ENCODE measurements around the gene ADGRD2. TPM values are rescaled to one million over a fixed set of nuclear protein-coding genes. Genes with fewer than 3 reads are reported as not detected.

The ADGRD2 gene
- total RNA-seq, 1 experiment from 2014 or later: not detected

GRCh38 chr9:124458441-124458840, 8.2 kb downstream of the ADGRD2 start:
- intact Hi-C loops (cut with micrococcal nuclease; ENCODE audit: unreplicated experiment): no loop called here
- ChIA-PET CTCF (interaction anchor here (0.7 kb wide), 1 partner anchor 148 kb away, joined by 3 read pairs; no protein-coding TSS in a partner anchor), POLR2A (no interaction called here)
- peaks cover 6% of the 10 kb centered on the region for H3K27me3 Mint-ChIP-seq (ENCODE audit: insufficient read depth, unreplicated experiment)
- no peak overlapping the region for H3K27ac Mint-ChIP-seq (ENCODE audit: unreplicated experiment)
- TF ChIP-seq CTCF (IDR thresholded peaks at IDR 0.05; ENCODE audit: insufficient read depth in 1 of 2, low read depth in 1 of 2, low read length in 1 of 2, severe bottlenecking in 1 of 2, unreplicated experiment in 1 of 2): no peak
- H3K36me3 ChIP-seq (ENCODE audit: control insufficient read depth, insufficient read depth, low read length): no peaks in the 10 kb centered on the region
- H3K4me3 Mint-ChIP-seq (ENCODE audit: unreplicated experiment): no peak overlapping the region
- no peaks in the 10 kb centered on the region for H3K4me1 ChIP-seq
- H3K9me3 ChIP-seq: no peaks in the 10 kb centered on the region
- no peak overlapping the region for H3K4me3 ChIP-seq (ENCODE audit: low read depth, low read length)
- H3K4me1 Mint-ChIP-seq (ENCODE audit: low read depth, unreplicated experiment): no peaks in the 10 kb centered on the region
- no peaks in the 10 kb centered on the region for H3K36me3 Mint-ChIP-seq (ENCODE audit: insufficient read depth, unreplicated experiment)
- DNase-seq: no peak
- no peaks in the 10 kb centered on the region for H3K9me3 Mint-ChIP-seq (ENCODE audit: unreplicated experiment)
- BruUV-seq (replicated peaks): no TSS peak
- no peaks in the 10 kb centered on the region for H3K27me3 ChIP-seq (replicated peaks; ENCODE audit: control insufficient read depth, insufficient read depth, low read length)

GRCh38 chr9:124462739-124463138, 12.5 kb downstream of the ADGRD2 start:
- no TSS peak for BruUV-seq (replicated peaks)
- Histone ChIP-seq H3K9me3 (no peaks in the 10 kb centered on the region), H3K4me1 (no peaks in the 10 kb centered on the region), H3K27me3 (replicated peaks; ENCODE audit: control insufficient read depth, insufficient read depth, low read length) (no peaks in the 10 kb centered on the region), H3K36me3 (ENCODE audit: control insufficient read depth, insufficient read depth, low read length) (no peaks in the 10 kb centered on the region), H3K4me3 (ENCODE audit: low read depth, low read length) (no peak overlapping the region)
- CTCF ChIA-PET: no interaction called here
- Mint-ChIP-seq H3K36me3 (ENCODE audit: insufficient read depth, unreplicated experiment) (no peaks in the 10 kb centered on the region), H3K4me1 (ENCODE audit: low read depth, unreplicated experiment) (no peaks in the 10 kb centered on the region), H3K9me3 (ENCODE audit: unreplicated experiment) (no peaks in the 10 kb centered on the region), H3K4me3 (ENCODE audit: unreplicated experiment) (no peak overlapping the region), H3K27ac (ENCODE audit: unreplicated experiment) (no peak overlapping the region), H3K27me3 (ENCODE audit: insufficient read depth, unreplicated experiment) (peaks cover 6% of the 10 kb centered on the region)
- intact Hi-C loops (cut with micrococcal nuclease; ENCODE audit: unreplicated experiment): no loop called here
- POLR2A ChIA-PET: no interaction called here
- no peak for DNase-seq
- no peak for TF ChIP-seq CTCF (IDR thresholded peaks at IDR 0.05; ENCODE audit: insufficient read depth in 1 of 2, low read depth in 1 of 2, low read length in 1 of 2, severe bottlenecking in 1 of 2, unreplicated experiment in 1 of 2)

- no TSS peak for BruUV-seq (replicated peaks)
- POLR2A ChIA-PET: no interaction called here
- CTCF ChIA-PET: no interaction called here
Measured at GRCh38 chr9:124465736-124466135, 15.5 kb downstream of the ADGRD2 start.

More at GRCh38 chr9:124465736-124466135, 15.5 kb downstream of the ADGRD2 start:
- peaks cover 6% of the 10 kb centered on the region for H3K27me3 Mint-ChIP-seq (ENCODE audit: insufficient read depth, unreplicated experiment)
- no peak for DNase-seq
- no peak overlapping the region for H3K4me3 ChIP-seq (ENCODE audit: low read depth, low read length)
- intact Hi-C loops (cut with micrococcal nuclease; ENCODE audit: unreplicated experiment): no loop called here
- H3K27ac Mint-ChIP-seq (ENCODE audit: unreplicated experiment): no peak overlapping the region
- no peaks in the 10 kb centered on the region for H3K27me3 ChIP-seq (replicated peaks; ENCODE audit: control insufficient read depth, insufficient read depth, low read length)
- TF ChIP-seq CTCF (IDR thresholded peaks at IDR 0.05; ENCODE audit: insufficient read depth in 1 of 2, low read depth in 1 of 2, low read length in 1 of 2, severe bottlenecking in 1 of 2, unreplicated experiment in 1 of 2): no peak
- no peaks in the 10 kb centered on the region for H3K36me3 Mint-ChIP-seq (ENCODE audit: insufficient read depth, unreplicated experiment)
- no peaks in the 10 kb centered on the region for H3K9me3 Mint-ChIP-seq (ENCODE audit: unreplicated experiment)
- no peak overlapping the region for H3K4me3 Mint-ChIP-seq (ENCODE audit: unreplicated experiment)
- H3K4me1 ChIP-seq: no peaks in the 10 kb centered on the region
- H3K4me1 Mint-ChIP-seq (ENCODE audit: low read depth, unreplicated experiment): no peaks in the 10 kb centered on the region
- H3K36me3 ChIP-seq (ENCODE audit: control insufficient read depth, insufficient read depth, low read length): no peaks in the 10 kb centered on the region
- no peaks in the 10 kb centered on the region for H3K9me3 ChIP-seq
